Bone marrow (tissue), 2 donors: ENCODE data around the gene NRIP3.

ENCODE experiments used
- DNase-seq, 2 donors: peaks; one replicate each; lab custom pipeline; 2025; lab: John Stamatoyannopoulos, UW

NRIP3 gene

GRCh38 chr11:9003573-9004182 is at the start of gene NRIP3:
NRIP3 (minus strand) TSS chr11:9004001; CDS start chr11:9003935, 66 bp downstream.
- peak in 1 of 2 donors; percentile 66 for DNase-seq

DNA sequence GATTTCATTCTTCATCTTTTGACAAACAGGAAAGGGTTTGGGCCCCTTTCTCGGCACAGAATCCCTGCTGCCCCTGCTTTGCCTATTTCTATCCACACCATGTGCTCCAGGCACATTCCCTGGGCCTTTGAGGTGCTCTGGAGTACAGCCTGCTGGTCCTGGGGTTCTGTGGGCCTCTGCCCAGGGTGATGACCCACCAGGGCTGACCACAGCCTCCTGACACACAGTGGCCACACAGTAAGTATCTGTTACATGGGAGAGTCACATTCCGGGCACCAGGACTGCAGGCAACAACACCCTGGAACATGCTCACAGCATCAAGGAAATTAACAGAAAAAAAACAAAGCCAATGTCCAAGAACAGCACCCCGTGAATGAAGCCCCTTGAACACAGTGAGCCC is 48.5 kb upstream of the NRIP3 start:
- no peak for DNase-seq

- DNase-seq, result no peak
These were observed 46.2 kb upstream of the NRIP3 start for GRCh38 chr11:9049959-9050358.

DNA sequence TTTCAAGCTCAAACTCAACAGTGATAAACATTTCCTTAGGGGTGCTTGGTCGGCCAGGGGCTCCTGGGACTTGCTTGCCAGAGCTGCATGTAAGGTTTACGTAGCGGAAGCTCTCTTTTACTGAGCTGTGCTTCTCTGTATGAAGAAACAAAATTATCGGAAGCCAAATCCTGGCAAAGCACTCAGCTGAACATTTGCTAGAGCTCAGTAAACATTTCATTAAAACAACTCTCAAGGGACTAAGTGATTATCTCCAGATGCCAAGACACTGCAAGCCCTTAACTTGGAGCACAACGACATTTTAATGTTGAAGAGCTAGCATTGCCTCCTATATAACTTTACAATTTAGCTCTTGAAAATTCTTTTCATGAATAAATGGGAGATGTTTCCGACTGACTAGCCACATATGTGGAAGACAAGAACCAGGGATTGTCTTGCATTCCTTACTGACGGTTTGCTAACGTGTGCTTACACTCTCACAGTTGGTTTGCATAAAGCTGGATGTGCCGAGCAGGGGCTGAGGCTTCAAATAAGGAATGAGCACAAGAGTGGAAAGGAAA is 44.2 kb upstream of the NRIP3 start:
- no peak for DNase-seq

- DNase-seq, result no peak
These were observed 42.7 kb upstream of the NRIP3 start for GRCh38 chr11:9046481-9046880.

DNA sequence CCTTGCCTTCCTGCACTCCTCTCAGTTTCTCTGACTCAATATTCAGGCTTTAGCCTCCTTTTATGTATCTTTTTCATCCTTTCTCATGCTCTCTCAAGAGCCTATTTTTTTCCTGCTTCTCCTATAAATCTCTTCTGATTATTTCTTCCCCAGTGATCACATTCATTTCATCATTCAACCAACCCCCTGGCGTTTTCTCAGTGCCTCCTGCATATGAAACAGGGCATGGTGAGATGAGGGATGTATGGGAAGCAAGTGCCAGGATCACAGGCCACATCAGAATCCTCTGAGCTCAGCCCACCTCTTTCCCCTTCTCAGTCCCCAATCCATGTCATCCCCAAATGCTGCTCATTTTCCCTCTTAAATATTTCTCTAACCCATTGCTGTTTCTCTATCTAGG is 38.7 kb upstream of the NRIP3 start:
- DNase-seq, result no peak

DNA sequence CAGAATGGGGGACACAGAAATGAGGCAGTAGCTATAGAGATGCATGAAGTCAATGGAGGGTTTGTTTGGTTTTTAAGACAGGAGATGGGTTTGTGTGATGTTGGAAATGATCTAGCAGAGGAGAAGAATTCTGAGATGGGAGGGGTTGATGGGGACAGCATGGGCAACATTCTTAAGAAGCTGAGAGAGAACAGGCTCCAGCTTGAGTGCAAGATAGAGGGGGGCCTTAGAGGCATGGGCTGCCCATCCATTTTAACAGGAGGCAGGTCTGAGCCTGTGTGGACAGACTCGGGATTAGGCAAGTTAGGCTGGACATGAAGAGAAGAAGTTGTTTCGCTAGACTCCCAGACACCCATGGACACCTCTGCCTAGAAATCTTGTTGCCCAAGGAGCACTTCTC is 37.9 kb upstream of the NRIP3 start:
- DNase-seq, result no peak

- no peak for DNase-seq
These were observed 36.6 kb upstream of the NRIP3 start for GRCh38 chr11:9040410-9040809.

DNA sequence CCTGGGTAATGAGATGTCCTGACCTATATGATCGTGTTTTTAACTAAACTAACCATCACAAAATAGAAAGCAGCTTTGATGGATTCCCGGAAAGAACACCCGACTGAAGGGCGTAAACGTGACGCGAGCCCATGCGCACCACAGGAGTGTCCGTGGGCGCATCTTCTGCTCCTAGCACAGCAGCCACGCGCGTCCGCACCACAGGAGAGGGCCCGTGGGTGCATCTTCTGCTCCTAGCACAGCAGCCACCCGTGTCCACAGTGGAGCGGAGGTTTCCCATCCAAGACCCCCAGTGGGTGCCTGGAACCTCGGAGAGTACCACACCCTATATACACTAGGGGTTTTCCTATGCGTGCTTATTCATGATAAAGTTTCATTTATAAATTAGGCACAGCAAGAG is 36.1 kb upstream of the NRIP3 start:
- DNase-seq, result no peak

GRCh38 chr11:9039198-9039597 is 35.4 kb upstream of the NRIP3 start:
- no peak for DNase-seq

GRCh38 chr11:9038541-9038940 is 34.7 kb upstream of the NRIP3 start:
- no peak for DNase-seq

- no peak for DNase-seq
These were observed 34.2 kb upstream of the NRIP3 start for GRCh38 chr11:9037963-9038362.

GRCh38 chr11:9037046-9037780 is 33.4 kb upstream of the NRIP3 start:
- no peak for DNase-seq

DNA sequence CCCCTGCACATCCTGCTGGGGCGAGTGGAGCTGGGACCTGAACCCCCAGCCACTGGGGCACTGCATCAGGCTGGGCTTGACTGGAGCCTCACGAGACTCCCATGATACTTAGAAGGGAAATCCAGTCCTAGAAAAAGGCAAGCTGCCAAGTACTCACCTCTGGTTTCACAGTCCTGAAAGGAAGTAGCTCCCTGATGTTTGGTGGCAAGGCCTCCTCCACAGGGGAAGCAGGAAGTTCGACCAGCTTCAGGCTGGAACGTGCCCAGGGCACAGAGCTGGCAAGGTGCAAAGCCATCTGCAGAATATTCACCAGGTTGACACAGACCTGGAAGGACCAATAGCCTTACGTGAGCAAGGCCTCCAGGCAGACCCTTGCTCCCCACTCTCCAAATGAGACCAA is 26.8 kb upstream of the NRIP3 start:
- no peak for DNase-seq

- no peak for DNase-seq
These were observed 25.6 kb upstream of the NRIP3 start for GRCh38 chr11:9029422-9029821.

DNA sequence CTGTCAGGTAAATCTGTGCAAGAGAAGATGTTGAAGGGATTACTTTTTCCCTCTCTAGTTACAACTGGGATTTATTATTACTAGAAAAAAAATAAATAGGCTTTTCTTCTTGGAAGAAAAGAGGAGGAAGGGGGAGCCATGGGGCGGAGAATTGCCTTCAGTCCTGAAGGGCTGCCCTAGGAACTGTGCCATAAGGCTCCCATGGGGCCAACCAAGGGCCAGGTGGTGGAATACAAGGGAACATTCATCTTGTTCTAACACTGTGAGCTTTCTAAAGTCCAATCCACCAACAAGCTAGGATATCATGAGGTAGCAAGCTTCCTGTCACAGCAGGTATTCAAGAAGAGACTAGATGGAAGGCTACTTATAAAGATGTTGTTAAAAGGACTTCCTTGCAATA is 24.8 kb upstream of the NRIP3 start:
- no peak for DNase-seq

GRCh38 chr11:9025101-9025850 is 21.5 kb upstream of the NRIP3 start:
- DNase-seq, result no peak

- DNase-seq, result no peak
These were observed 19.3 kb upstream of the NRIP3 start for GRCh38 chr11:9022961-9023680.

DNA sequence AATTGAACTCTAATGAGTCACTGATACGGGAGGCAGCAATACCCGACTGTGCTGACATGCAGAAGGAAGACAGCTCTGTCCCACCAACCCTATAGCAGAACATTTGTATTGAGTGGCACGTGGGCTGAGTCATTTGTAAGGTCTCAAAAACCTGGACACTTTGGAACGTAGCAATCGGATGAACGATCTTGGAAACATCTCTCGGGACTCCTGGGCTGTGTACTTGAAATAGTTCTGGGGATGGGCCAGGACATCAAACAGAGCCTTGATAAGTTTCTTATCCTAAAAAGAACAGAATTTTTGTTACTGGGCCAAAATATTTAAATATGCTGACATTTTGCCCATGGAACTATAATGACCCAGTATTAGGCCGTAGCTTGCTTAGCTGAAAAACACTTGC is 17.1 kb upstream of the NRIP3 start:
- DNase-seq, result no peak

DNA sequence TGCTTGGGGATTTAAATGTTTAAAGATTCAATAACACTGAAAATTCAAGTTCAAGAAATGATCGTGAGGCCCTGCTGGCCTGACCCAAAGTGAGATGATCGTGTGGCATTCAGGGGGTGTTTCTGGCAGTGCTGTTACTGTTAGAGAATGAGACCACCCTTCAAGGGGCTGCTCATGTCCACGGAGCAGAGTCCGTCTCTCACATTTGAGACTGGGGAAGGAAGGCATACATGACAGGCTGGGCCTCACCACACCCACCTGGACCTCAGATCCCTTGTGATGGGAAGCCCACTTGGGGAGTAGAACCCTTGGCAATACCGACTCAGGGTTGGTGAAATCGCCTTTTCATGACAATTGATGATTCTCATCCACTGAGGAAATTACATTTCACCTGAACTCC is 16.1 kb upstream of the NRIP3 start:
- no peak for DNase-seq

DNA sequence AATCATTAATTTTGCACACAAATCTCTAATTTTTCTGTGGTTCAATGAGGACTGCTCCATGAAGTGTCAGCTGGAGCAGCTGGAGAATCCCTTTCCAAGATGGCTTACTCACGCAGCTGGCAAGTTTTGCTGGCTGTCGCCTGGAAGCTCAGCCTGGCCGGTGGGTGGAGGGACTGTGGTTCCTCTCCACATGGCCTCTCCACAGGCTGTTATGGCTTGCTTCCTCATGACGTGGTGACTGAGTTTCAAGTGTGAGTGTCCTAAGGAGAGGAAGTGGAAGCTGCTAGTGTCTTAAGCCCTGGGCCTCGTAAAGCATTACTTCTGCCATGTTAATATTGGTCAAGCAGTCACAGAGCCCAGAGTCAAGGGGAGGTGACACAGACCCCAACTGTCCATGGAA is 14.0 kb upstream of the NRIP3 start:
- peak; percentile 14 to 24 for DNase-seq
